Loucy (cell line): ENCODE measurements around the gene IPO9.

Experiments used
- EZH2phosphoT487 ChIP-seq: fragments of 200-600 bp; IDR thresholded peaks from 2 replicates; pipeline ENCODE4 v1.6.1; 2018; ENCODE audit warnings: antibody characterized with exemption, mild to moderate bottlenecking, moderate library complexity, borderline replicate concordance
- TF ChIP-seq, protein P1 (sequence below): fragments of 200-600 bp; sonication (generic); conservative IDR thresholded peaks from 2 replicates; pipeline ENCODE4 v1.5.1; 2014; ENCODE audit warnings: mild to moderate bottlenecking, antibody characterized with exemption, low read length

DNA sequence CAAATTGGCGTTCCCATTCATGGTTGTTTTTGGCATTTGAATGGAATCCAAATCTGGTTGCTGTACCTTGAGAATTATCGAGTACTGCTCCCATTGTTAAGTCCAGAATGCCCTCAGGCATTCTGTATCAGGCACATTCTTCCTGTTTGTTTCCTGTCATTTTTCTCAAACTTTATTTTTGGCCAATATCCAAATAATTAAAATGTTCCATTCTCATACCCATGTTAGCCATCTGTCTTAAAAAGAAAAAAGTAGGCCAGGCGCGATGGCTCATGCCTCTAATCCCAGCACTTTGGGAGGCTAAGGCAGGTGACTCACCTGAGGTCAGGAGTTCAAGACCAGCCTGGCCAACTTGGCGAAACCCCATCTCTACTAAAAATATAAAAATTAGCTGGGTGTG lies 30.5 kb downstream of the IPO9 start:
- TF ChIP-seq, protein P1, sequence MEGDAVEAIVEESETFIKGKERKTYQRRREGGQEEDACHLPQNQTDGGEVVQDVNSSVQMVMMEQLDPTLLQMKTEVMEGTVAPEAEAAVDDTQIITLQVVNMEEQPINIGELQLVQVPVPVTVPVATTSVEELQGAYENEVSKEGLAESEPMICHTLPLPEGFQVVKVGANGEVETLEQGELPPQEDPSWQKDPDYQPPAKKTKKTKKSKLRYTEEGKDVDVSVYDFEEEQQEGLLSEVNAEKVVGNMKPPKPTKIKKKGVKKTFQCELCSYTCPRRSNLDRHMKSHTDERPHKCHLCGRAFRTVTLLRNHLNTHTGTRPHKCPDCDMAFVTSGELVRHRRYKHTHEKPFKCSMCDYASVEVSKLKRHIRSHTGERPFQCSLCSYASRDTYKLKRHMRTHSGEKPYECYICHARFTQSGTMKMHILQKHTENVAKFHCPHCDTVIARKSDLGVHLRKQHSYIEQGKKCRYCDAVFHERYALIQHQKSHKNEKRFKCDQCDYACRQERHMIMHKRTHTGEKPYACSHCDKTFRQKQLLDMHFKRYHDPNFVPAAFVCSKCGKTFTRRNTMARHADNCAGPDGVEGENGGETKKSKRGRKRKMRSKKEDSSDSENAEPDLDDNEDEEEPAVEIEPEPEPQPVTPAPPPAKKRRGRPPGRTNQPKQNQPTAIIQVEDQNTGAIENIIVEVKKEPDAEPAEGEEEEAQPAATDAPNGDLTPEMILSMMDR, result no peak
- TF ChIP-seq EZH2phosphoT487, result no peak
